ENCODE measurements around the gene DAAM2. TPM values are rescaled to one million over a fixed set of nuclear protein-coding genes. Genes with fewer than 3 reads are reported as not detected.

DAAM2 gene
- total and polyA plus RNA-seq, 4 donors: 1.9 to 17.0 (median 4.4) TPM

DNA sequence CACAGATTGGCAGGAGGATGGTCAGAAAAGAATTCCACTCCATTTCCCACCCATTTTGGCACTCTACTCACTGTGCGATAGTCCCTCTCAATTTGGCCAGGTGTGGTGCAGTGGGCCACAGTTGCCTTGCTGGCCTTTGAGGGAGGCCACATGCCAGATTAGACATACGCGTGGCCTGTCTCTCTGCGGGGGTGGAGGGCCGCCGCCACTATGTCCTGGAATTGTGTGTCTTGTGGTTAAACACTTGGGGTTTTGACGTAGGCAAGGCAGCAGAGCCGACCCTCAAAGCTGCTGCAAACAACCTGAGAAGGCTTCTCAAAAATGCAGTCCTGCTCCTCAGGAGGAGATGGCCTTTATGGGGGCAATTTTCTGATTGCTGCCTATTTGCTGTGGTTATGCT, 4.9 kb upstream of the DAAM2 start:
- H3K4me3 ChIP-seq (ENCODE audit: low read depth in 1 of 3, low read length in 3 of 3): no peak overlapping the region
- TF ChIP-seq, protein P1, sequence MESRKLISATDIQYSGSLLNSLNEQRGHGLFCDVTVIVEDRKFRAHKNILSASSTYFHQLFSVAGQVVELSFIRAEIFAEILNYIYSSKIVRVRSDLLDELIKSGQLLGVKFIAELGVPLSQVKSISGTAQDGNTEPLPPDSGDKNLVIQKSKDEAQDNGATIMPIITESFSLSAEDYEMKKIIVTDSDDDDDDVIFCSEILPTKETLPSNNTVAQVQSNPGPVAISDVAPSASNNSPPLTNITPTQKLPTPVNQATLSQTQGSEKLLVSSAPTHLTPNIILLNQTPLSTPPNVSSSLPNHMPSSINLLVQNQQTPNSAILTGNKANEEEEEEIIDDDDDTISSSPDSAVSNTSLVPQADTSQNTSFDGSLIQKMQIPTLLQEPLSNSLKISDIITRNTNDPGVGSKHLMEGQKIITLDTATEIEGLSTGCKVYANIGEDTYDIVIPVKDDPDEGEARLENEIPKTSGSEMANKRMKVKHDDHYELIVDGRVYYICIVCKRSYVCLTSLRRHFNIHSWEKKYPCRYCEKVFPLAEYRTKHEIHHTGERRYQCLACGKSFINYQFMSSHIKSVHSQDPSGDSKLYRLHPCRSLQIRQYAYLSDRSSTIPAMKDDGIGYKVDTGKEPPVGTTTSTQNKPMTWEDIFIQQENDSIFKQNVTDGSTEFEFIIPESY (IDR thresholded peaks at IDR 0.05): no peak
- no peak for TF ChIP-seq GABPA (IDR thresholded peaks at IDR 0.05 in 1 of 2, conservative IDR thresholded peaks at IDR 0.05 in 1 of 2)
- TF ChIP-seq, protein P2, sequence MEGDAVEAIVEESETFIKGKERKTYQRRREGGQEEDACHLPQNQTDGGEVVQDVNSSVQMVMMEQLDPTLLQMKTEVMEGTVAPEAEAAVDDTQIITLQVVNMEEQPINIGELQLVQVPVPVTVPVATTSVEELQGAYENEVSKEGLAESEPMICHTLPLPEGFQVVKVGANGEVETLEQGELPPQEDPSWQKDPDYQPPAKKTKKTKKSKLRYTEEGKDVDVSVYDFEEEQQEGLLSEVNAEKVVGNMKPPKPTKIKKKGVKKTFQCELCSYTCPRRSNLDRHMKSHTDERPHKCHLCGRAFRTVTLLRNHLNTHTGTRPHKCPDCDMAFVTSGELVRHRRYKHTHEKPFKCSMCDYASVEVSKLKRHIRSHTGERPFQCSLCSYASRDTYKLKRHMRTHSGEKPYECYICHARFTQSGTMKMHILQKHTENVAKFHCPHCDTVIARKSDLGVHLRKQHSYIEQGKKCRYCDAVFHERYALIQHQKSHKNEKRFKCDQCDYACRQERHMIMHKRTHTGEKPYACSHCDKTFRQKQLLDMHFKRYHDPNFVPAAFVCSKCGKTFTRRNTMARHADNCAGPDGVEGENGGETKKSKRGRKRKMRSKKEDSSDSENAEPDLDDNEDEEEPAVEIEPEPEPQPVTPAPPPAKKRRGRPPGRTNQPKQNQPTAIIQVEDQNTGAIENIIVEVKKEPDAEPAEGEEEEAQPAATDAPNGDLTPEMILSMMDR (IDR thresholded peaks at IDR 0.05; ENCODE audit: low read depth, low read length, missing input control): no peak
- TF ChIP-seq, protein P3, sequence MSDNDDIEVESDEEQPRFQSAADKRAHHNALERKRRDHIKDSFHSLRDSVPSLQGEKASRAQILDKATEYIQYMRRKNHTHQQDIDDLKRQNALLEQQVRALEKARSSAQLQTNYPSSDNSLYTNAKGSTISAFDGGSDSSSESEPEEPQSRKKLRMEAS (IDR thresholded peaks at IDR 0.05): no peak
- TF ChIP-seq, protein P4, sequence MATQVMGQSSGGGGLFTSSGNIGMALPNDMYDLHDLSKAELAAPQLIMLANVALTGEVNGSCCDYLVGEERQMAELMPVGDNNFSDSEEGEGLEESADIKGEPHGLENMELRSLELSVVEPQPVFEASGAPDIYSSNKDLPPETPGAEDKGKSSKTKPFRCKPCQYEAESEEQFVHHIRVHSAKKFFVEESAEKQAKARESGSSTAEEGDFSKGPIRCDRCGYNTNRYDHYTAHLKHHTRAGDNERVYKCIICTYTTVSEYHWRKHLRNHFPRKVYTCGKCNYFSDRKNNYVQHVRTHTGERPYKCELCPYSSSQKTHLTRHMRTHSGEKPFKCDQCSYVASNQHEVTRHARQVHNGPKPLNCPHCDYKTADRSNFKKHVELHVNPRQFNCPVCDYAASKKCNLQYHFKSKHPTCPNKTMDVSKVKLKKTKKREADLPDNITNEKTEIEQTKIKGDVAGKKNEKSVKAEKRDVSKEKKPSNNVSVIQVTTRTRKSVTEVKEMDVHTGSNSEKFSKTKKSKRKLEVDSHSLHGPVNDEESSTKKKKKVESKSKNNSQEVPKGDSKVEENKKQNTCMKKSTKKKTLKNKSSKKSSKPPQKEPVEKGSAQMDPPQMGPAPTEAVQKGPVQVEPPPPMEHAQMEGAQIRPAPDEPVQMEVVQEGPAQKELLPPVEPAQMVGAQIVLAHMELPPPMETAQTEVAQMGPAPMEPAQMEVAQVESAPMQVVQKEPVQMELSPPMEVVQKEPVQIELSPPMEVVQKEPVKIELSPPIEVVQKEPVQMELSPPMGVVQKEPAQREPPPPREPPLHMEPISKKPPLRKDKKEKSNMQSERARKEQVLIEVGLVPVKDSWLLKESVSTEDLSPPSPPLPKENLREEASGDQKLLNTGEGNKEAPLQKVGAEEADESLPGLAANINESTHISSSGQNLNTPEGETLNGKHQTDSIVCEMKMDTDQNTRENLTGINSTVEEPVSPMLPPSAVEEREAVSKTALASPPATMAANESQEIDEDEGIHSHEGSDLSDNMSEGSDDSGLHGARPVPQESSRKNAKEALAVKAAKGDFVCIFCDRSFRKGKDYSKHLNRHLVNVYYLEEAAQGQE (IDR thresholded peaks at IDR 0.05): no peak
- no peak for TF ChIP-seq RXRA (IDR thresholded peaks at IDR 0.05)
- no peak for TF ChIP-seq YY1 (IDR thresholded peaks at IDR 0.05)
- 94% methylated on average over 8 of the region's 8 CpGs for WGBS
- no peak for DNase-seq (ENCODE audit: low spot score)
- H3K27me3 ChIP-seq (ENCODE audit: control insufficient read depth in 4 of 4, insufficient read depth in 4 of 4, low read length in 3 of 4): no peaks in the 10 kb centered on the region
- no peak overlapping the region for H3K9ac ChIP-seq (ENCODE audit: low read depth in 1 of 2, low read length in 2 of 2)
- no peak overlapping the region for H3K27ac ChIP-seq (ENCODE audit: low read depth in 1 of 2, low read length in 2 of 2)
- no peaks in the 10 kb centered on the region for H3K9me3 ChIP-seq (ENCODE audit: control insufficient read depth in 4 of 4, low read length in 3 of 4)
- H3K36me3 ChIP-seq (ENCODE audit: control insufficient read depth in 4 of 4, insufficient read depth in 3 of 4, low read depth in 1 of 4, low read length in 3 of 4): no peaks in the 10 kb centered on the region
- peaks cover 0 to 6% (median 4%) of the 10 kb centered on the region in 4 donors for H3K4me1 ChIP-seq (ENCODE audit: control insufficient read depth in 4 of 4, insufficient read depth in 4 of 4, low read length in 3 of 4)

DNA sequence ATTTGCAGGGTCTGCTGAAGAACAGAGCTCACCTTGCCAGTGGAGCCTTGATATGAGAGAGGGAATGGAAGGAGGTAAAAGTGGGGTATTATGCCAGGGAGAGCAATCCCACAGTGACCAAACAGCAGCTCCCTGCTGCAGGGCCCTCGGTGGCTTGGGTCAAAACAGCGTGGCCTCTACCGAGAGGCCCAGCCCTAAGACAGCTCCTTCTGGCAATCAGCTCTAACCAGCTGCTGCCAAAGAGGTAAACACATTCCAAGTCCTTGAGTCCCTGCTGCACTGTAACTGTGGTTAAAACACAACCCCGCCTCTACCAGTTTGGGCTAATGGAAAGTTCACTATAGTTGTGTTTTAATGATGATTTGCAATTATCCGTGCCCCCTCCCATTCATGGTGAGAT, 1.4 kb upstream of the DAAM2 start:
- no peaks in the 10 kb centered on the region for H3K27me3 ChIP-seq (ENCODE audit: control insufficient read depth in 4 of 4, insufficient read depth in 4 of 4, low read length in 3 of 4)
- H3K9me3 ChIP-seq (ENCODE audit: control insufficient read depth in 4 of 4, low read length in 3 of 4): no peaks in the 10 kb centered on the region
- no peak for DNase-seq (ENCODE audit: low spot score)
- TF ChIP-seq YY1 (IDR thresholded peaks at IDR 0.05): no peak
- no peak for TF ChIP-seq FOXA1 (IDR thresholded peaks at IDR 0.05)
- TF ChIP-seq HNF4G (IDR thresholded peaks at IDR 0.05): no peak
- TF ChIP-seq, protein P5, sequence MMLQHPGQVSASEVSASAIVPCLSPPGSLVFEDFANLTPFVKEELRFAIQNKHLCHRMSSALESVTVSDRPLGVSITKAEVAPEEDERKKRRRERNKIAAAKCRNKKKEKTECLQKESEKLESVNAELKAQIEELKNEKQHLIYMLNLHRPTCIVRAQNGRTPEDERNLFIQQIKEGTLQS (IDR thresholded peaks at IDR 0.05): no peak
- no peak overlapping the region for H3K9ac ChIP-seq (ENCODE audit: low read depth in 1 of 2, low read length in 2 of 2)
- H3K27ac ChIP-seq (ENCODE audit: low read depth in 1 of 2, low read length in 2 of 2): no peak overlapping the region
- peaks cover 2 to 14% (median 9%) of the 10 kb centered on the region in 4 donors for H3K4me1 ChIP-seq (ENCODE audit: control insufficient read depth in 4 of 4, insufficient read depth in 4 of 4, low read length in 3 of 4)
- no peak overlapping the region for H3K4me3 ChIP-seq (ENCODE audit: low read depth in 1 of 3, low read length in 3 of 3)
- 87% methylated on average over 5 of the region's 5 CpGs for whole genome bisulfite sequencing
- no peaks in the 10 kb centered on the region for H3K36me3 ChIP-seq (ENCODE audit: control insufficient read depth in 4 of 4, insufficient read depth in 3 of 4, low read depth in 1 of 4, low read length in 3 of 4)

Measured in liver (tissue), 9 donors.